RWPE1 (cell line): ENCODE measurements around the gene TCEAL7.

Experiments
- CTCF ChIA-PET: fragments of 350-600 bp; sonication (Branson Sonifier 250); formaldehyde crosslinking; extraction: SDS; loops from one replicate; lab custom pipeline; 2021; lab: Yijun Ruan, JAX
- POLR2A ChIA-PET: fragments of 400-600 bp; formaldehyde crosslinking; extraction: SDS; loops from one replicate; lab custom pipeline; 2020; ENCODE audit warnings: antibody characterized with exemption; ENCODE audit not compliant: low non-redundant PET; lab: Yijun Ruan, JAX
- DNase-seq: peaks from one replicate; pipeline ENCODE4 v3.0.0; 2012; ENCODE audit warnings: low spot score
- H3K27ac ChIP-seq: fragments of 450-650 bp; 2 replicates; pipeline ENCODE4 v1.5.1; 2017
- CTCF ChIP-seq: fragments of 450-650 bp; conservative IDR thresholded peaks from 2 replicates; pipeline ENCODE4 v1.5.1; 2017; ENCODE audit warnings: low read depth, mild to moderate bottlenecking

TCEAL7 gene

GRCh38 chrX:103376118-103376978, 46.3 kb downstream of the TCEAL7 start, which contains the start of gene BEX3:
Gene BEX3 (plus strand): TSS chrX:103376538. CDS start chrX:103377522, 984 bp downstream.
- peak; percentile 17 for DNase-seq
- POLR2A ChIA-PET: no interaction called here
- H3K27ac ChIP-seq: peak within 1 kb of the TSS; percentile 81
- no peak for TF ChIP-seq CTCF
- CTCF ChIA-PET: interaction anchor here (0.6 kb wide), 1 partner anchor 85 kb away, joined by 3 read pairs; no protein-coding TSS in a partner anchor

- peak overlapping the region; percentile 81 for H3K27ac ChIP-seq
- TF ChIP-seq CTCF: no peak
- CTCF ChIA-PET: interaction anchor here (0.6 kb wide), 1 partner anchor 112 kb away, joined by 3 read pairs; no protein-coding TSS in a partner anchor
- DNase-seq: no peak
- POLR2A ChIA-PET: interaction anchor here (0.6 kb wide), 1 partner anchor 65 kb away, joined by 3 read pairs; no protein-coding TSS in a partner anchor
Observed at GRCh38 chrX:103376979-103377324, 46.9 kb downstream of the TCEAL7 start.

- CTCF ChIA-PET: no interaction called here
- no peak for DNase-seq
- POLR2A ChIA-PET: no interaction called here
- no peak overlapping the region for H3K27ac ChIP-seq
- TF ChIP-seq CTCF: no peak
Observed at GRCh38 chrX:103378990-103379389, 49.0 kb downstream of the TCEAL7 start.
